H1 (cell line): ENCODE data around the gene DAPK1. TPM values are rescaled to one million over a fixed set of nuclear protein-coding genes. Genes with fewer than 3 reads are reported as not detected.

ENCODE experiments used
- TAF1 ChIP-seq: IDR thresholded peaks from 2 replicates; pipeline ENCODE4 v1.6.1; 2011; ENCODE audit warnings: mild to moderate bottlenecking, low read depth, low read length
- ZNF274 ChIP-seq: IDR thresholded peaks from 2 replicates; pipeline ENCODE4 v1.7.0; 2012; ENCODE audit warnings: low read length, borderline replicate concordance; ENCODE audit errors: extremely low read depth
- polyA plus RNA-seq, 7 experiments: library from polyadenylated mRNA; depleted of rRNA in 3 of 7; stranded (reverse) in 5 of 7; unstranded in 2 of 7; fragments of >200 nt in 5 of 7; fragments of 200-250 nt in 2 of 7; gene quantifications; 1 replicate in 5 of 7; 2 replicates in 1 of 7; 4 replicates in 1 of 7; pipeline versions ENCODE4 v1.2.1 to v1.2.3, GENCODE V29; 2011 to 2013; ENCODE audit warnings: missing spikeins in 2 of 7, mixed read lengths in 2 of 7
- total RNA-seq: library from RNA; stranded (reverse); fragmentation: NEBNext Ultra II Directional; extraction: Animal tissue kit (Norgen Biotek cat#: 25700); gene quantifications from 2 replicates; pipeline ENCODE4 v1.2.1, GENCODE V29; 2021

Gene DAPK1
- total and polyA plus RNA-seq, 2 of the 8 experiments (the other 6 are each of a cell fraction or from before 2014, with no cell fraction given) = 62.4 to 131 TPM

DNA sequence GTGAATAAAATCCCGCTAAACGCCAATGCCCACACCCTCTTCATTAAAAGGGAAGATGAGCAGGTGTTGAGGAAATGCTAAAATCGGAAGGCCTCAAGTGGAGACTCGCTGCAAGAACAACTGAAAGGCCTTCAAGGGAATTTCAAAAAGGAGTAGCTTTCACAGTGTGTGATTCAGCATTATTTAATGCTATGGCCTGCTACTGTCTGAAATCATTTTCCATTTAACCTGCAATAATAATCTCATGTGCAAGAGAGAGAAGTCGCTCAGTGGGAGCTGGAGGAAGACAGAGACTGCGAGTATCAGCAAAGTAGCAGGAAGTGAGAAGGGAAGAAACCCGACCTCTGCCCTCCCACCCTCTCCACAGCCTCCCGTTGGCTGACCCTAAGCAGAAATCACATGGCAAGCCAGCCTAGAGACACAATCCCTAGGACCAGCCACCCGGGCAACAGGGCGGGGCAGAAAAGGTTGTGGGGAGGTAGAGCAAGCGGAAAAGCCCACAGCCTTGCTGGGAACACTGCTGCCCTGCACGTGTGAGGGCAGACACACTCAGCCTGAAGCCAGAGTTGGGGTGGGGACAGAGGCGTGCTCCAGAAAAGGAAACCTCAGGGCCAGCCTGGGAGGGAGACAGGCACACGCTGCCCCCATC lies 188.3 kb downstream of the DAPK1 start (continued):
- TF ChIP-seq ZNF274 (no peak), TAF1 (no peak)
